ENCODE data around the gene USP5. TPM values are rescaled to one million over a fixed set of nuclear protein-coding genes. Genes with fewer than 3 reads are reported as not detected.

Gene USP5
- total RNA-seq, 1 donor from 2014 or later, result 63.0 TPM

DNA sequence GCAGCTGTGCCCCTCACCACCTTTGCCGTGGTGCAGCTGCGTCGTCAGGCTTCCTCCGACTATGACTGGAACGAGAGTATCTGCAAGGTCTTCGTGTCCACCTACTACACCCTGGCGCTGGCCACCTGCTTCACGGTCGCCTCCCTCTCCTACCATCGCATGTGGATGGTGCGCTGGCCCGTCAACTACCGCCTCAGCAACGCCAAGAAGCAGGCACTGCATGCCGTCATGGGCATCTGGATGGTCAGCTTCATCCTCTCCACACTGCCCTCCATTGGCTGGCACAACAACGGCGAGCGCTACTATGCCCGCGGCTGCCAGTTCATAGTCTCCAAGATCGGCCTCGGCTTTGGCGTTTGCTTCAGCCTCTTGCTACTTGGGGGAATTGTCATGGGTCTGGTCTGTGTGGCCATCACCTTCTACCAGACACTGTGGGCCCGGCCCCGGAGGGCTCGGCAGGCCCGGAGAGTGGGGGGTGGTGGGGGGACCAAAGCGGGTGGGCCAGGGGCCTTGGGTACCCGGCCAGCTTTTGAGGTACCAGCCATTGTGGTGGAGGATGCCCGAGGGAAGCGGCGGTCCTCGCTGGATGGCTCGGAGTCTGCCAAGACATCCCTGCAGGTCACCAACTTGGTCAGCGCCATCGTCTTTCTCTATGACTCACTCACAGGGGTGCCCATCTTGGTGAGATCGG lies 27.7 kb upstream of the USP5 start:
- intact Hi-C loops (cut with DNase I), result no loop called here
- DNase-seq, result no peak
- no peak for ATAC-seq (ENCODE audit: poor library complexity)

DNA sequence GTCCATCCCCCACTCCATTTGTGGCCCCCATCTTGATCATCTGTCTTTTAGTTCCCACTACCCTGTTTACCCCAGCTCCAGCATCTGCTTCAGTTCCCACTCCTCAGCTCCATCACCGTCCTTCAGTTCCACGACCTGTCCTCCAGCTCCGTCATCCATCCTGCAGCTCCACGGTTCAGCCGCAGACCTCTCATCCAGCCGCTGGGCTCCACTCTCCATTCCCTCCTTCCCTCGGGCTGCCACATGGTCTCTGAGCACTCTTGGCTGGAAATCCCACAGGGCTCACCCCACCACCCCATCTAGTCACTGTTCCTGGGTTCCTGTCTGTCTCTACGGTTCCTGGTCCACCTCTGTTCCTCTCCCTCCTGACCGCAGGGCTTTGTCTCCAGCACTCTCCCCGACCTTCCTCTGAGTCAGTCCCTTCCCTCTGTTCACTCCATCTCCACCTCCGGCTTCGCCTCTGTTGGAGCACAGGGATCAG lies 27.0 kb upstream of the USP5 start:
- no peak for ATAC-seq (ENCODE audit: poor library complexity)
- DNase-seq, result no peak
- intact Hi-C loops (cut with DNase I), result loop anchor here (5.0 kb wide), 2 partner anchors 73 to 88 kb away; partner anchors contain the start of gene MLF2

DNA sequence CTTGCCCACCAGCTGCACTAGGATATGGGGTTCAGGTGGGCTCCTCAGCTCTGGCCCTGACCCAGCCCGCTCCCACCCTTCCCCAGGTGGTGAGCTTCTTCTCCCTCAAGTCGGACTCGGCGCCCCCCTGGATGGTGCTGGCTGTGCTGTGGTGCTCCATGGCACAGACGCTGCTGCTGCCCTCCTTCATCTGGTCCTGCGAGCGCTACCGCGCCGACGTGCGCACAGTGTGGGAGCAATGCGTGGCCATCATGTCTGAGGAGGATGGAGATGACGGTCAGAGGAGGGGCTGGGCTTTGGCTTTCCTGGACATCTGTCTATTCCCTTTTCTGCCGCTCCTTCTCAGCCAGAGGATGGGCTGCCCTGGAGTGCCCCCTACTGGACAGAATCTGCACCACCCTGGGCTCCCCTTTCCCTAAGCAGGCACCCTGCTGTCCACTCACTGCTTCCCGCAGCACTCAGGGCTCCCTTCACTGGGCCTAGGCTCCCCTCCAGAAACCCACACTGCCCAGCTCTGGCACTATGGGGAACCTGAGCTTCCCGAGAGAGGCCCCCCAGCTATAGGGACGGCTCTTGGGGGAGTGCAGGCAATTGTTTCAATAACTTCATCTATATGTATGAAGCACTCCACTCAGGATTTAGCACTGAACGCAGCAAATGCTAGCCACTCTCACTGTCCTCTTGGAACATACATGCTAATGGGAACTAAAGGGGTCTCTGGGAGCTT lies 26.4 kb upstream of the USP5 start:
- intact Hi-C loops (cut with DNase I), result loop anchor here (5.0 kb wide), 2 partner anchors 73 to 88 kb away; partner anchors contain the start of gene MLF2
- ATAC-seq (ENCODE audit: poor library complexity), result peak; percentile 62
- DNase-seq, result peak; percentile 91

GRCh38 chr12:6826125-6826733 lies 25.7 kb upstream of the USP5 start:
- ATAC-seq (ENCODE audit: poor library complexity) (no peak), DNase-seq (no peak)
- intact Hi-C loops (cut with DNase I), result loop anchor here (5.0 kb wide), 2 partner anchors 74 to 89 kb away; partner anchors contain the start of gene MLF2

DNA sequence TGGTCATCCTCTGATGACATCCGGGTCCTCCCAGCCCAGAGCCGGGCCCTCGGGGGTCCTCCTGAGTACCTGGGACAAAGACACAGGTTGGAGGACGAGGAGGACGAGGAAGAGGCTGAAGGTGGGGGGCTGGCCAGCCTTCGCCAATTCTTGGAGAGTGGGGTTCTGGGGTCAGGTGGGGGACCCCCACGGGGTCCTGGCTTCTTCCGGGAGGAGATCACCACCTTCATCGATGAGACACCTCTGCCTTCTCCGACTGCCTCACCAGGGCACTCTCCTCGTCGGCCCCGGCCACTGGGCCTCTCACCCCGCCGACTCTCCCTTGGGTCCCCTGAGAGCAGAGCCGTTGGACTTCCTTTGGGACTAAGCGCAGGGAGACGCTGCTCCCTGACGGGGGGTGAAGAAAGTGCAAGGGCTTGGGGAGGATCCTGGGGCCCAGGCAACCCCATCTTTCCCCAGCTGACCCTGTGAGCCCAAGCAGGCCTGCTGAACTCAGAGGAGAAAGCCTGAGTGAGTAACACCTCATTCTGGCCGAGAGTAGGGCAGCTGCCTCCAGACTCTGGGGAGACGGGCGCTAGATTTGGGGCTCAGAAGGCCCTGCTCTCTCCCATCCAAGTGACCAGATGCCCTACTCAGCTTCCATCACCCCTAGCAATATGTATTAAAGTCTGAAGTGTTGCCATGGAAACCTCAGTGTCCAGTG lies 25.1 kb upstream of the USP5 start:
- ATAC-seq (ENCODE audit: poor library complexity) (no peak), DNase-seq (no peak)
- intact Hi-C loops (cut with DNase I), result loop anchor here (5.0 kb wide), 2 partner anchors 75 to 90 kb away; partner anchors contain the start of gene MLF2

- peak; percentile 92 for DNase-seq
- intact Hi-C loops (cut with DNase I), result loop anchor here (5.0 kb wide), 2 partner anchors 75 to 90 kb away; partner anchors contain the start of gene MLF2
- peak; percentile 66 for ATAC-seq (ENCODE audit: poor library complexity)
Measured at GRCh38 chr12:6827437-6827911, 24.5 kb upstream of the USP5 start.

- intact Hi-C loops (cut with DNase I), result loop anchor here (5.0 kb wide), 2 partner anchors 76 to 91 kb away; partner anchors contain the start of gene MLF2
- peak; percentile 58 for DNase-seq
- ATAC-seq (ENCODE audit: poor library complexity), result peak; percentile 33
Measured at GRCh38 chr12:6827982-6828780, 23.8 kb upstream of the USP5 start, which contains the start of gene P3H3. Gene P3H3 (plus strand): TSS chr12:6828407. CDS start chr12:6828441, 34 bp downstream.

DNA sequence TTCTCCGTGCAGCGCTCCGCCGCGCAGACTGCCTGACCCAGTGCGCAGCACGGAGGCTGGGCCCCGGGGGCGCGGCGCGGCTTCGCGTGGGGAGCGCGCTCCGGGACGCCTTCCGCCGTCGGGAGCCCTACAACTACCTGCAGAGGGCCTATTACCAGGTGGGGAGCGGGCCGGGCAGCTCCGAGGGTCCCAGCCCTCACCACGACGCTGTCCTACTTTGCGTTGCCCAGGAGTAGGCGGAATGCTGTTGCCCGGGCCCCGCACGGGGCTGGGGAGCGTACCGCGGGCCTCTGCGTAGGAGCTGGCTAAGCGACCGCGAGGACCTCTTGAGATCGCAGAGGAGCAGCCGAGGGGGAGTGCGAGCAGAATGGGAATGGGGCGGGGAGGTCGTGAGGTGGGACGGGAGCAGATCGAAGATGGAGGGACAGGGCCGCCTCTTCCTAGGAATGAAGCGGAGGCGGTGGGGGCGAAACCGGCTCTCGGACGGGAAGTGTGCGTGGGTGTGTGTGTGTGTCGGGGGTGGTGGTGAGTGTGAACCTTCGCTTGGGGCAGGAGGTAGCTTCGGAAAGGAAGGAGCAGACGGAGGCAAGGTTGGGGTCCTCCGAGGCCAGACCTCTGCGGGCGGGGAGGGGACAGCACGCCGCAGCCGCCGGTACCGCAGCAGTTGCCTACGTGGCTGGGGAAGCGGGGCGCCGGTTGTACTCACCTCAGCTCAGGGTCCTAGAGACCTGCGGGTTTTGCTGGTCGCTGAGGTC lies 23.0 kb upstream of the USP5 start:
- ATAC-seq (ENCODE audit: poor library complexity) (peak; percentile 32), DNase-seq (peak; percentile 54)
- intact Hi-C loops (cut with DNase I), result loop anchor here (5.0 kb wide), 2 partner anchors 77 to 92 kb away; partner anchors contain the start of gene MLF2

- ATAC-seq (ENCODE audit: poor library complexity), result peak; percentile 4
- DNase-seq, result no peak
- intact Hi-C loops (cut with DNase I), result loop anchor here (5.0 kb wide), 2 partner anchors 77 to 92 kb away; partner anchors contain the start of gene MLF2
Measured at GRCh38 chr12:6829536-6830220, 22.3 kb upstream of the USP5 start.

GRCh38 chr12:6830286-6830890 lies 21.6 kb upstream of the USP5 start:
- intact Hi-C loops (cut with DNase I), result no loop called here
- DNase-seq, result no peak
- ATAC-seq (ENCODE audit: poor library complexity), result no peak

DNA sequence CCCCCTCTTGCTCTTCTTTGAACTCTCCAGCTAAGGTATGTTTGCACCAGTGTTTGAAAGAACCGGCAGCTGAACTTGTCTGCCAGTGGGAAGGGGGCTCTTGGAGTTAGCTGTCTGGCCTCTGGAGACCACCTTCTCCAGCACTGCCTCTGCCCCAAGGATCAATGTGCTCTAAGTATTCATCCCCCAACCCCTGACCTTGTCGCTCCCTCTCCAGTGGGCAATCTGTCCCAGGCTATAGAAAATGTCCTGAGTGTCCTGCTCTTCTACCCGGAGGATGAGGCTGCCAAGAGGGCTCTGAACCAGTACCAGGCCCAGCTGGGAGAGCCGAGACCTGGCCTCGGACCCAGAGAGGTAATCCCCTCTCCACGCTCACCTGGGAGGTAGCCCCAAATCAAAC lies 21.0 kb upstream of the USP5 start:
- intact Hi-C loops (cut with DNase I), result no loop called here
- DNase-seq (no peak), ATAC-seq (ENCODE audit: poor library complexity) (no peak)

- ATAC-seq (ENCODE audit: poor library complexity), result no peak
- intact Hi-C loops (cut with DNase I), result no loop called here
- DNase-seq, result no peak
Measured at GRCh38 chr12:6831450-6831995, 20.4 kb upstream of the USP5 start.

DNA sequence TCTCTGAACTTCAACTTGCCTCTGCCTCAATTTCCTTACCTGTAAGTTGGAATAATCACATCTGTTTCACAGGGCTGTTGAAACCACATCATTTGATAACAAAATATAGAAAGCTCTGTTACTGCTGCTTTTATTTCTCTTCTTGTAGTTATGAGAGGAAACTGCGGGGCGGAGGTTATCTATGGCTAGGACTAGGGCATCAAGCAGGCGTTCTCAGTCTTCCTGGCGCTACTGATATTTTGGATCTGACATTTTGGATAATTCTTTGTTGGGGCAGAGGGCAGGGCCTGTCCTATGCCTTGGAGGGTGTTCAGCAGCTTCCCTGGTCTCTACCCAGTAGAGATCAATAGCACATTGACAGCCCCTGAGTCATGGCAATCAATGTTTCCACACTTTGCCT lies 19.8 kb upstream of the USP5 start:
- intact Hi-C loops (cut with DNase I), result no loop called here
- DNase-seq (no peak), ATAC-seq (ENCODE audit: poor library complexity) (no peak)

DNA sequence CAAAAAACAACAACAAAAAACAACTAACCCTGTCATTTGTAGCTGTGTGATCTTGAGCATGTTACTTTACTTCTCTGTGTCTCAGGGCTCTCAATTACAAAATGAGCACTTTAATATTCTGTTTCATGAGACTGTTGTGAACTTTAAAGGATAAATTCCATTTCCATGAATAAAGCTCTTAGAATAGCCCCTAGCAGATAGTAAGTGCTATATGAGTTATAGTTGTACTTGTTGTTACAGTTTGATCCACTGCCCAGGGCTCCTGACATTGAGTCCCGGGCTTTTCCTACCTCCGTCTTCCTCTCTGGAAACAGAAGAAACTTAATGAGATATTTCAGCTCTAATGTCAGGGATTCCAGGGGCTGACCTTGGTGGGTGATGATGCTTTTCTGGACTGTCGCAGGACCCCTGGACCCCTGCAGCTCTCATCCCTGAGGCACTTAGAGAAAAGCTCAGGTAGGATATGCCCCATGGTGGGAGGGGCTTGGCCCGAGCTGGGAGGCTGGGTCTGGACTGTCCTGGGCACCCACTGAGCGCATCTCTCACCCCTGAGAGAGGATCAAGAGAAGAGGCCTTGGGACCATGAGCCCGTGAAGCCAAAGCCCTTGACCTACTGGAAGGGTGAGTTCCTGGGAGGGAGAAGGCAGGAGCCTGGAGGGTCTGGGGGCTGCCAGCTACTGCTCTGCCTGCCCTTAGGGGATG lies 18.6 kb upstream of the USP5 start:
- ATAC-seq (ENCODE audit: poor library complexity) (peak; percentile 36), DNase-seq (no peak)
- intact Hi-C loops (cut with DNase I), result no loop called here

DNA sequence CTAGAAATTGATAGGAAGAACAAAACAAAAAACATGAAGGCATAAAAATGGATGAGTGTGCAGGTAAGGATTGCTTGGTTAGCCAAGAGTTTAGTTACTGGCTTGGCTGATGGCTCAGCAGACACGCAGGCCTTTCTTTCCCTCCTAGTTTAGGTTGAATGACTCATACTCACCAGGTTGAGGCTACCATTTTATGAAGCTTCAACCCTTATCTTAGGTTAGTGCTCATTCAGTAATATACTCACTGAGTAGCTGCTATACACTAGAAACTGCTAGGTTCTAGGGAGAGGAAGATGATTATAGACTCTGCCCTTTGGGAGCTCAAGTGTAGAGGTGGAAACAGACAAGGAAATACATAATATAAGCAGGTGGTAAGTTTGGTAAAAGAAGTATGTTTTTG lies 17.7 kb upstream of the USP5 start:
- DNase-seq, result no peak
- intact Hi-C loops (cut with DNase I), result no loop called here
- no peak for ATAC-seq (ENCODE audit: poor library complexity)
